NCI-H1048 (cell line): ENCODE results near the gene SNX9.
"Not testable (repeated sequence)": the region's sequence is repeated elsewhere in the genome, so short reads cannot be mapped to it uniquely, and the experiment has no call there.

ENCODE experiments used
- DNase-seq: peaks from one replicate; lab custom pipeline; 2025; lab: John Stamatoyannopoulos, UW

The SNX9 gene

GRCh38 chr6:157823001-157823527 is at the start of gene SNX9:
TSS of gene SNX9 (plus strand) at chr6:157823246. CDS start at chr6:157823435, 189 bp downstream.
- DNase-seq = peak; percentile 52

GRCh38 chr6:157773248-157773773 is 49.7 kb upstream of the SNX9 start:
- DNase-seq = no peak

GRCh38 chr6:157774153-157775135 is 48.6 kb upstream of the SNX9 start:
- DNase-seq = no peak

- no peak for DNase-seq
Measured at GRCh38 chr6:157775376-157775775, 47.7 kb upstream of the SNX9 start.

- DNase-seq = no peak
Measured at GRCh38 chr6:157777344-157777743, 45.7 kb upstream of the SNX9 start.

- no peak for DNase-seq
Measured at GRCh38 chr6:157778719-157779118, 44.3 kb upstream of the SNX9 start.

- DNase-seq = no peak
Measured at GRCh38 chr6:157779705-157780604, 43.1 kb upstream of the SNX9 start.

GRCh38 chr6:157785636-157786035 is 37.4 kb upstream of the SNX9 start:
- no peak for DNase-seq

- no peak for DNase-seq
Measured at GRCh38 chr6:157786221-157786620, 36.8 kb upstream of the SNX9 start.

GRCh38 chr6:157787080-157787479 is 36.0 kb upstream of the SNX9 start:
- DNase-seq = no peak

GRCh38 chr6:157788180-157788579 is 34.9 kb upstream of the SNX9 start:
- no peak for DNase-seq

GRCh38 chr6:157789297-157789696 is 33.7 kb upstream of the SNX9 start:
- no peak for DNase-seq

GRCh38 chr6:157789861-157790260 is 33.2 kb upstream of the SNX9 start:
- DNase-seq = no peak

- DNase-seq = no peak
Measured at GRCh38 chr6:157790548-157791160, 32.4 kb upstream of the SNX9 start.

- DNase-seq = no peak
Measured at GRCh38 chr6:157791450-157791849, 31.6 kb upstream of the SNX9 start.

GRCh38 chr6:157792671-157793070 is 30.4 kb upstream of the SNX9 start:
- no peak for DNase-seq

- DNase-seq = not testable (repeated sequence)
Measured at GRCh38 chr6:157794012-157794411, 29.0 kb upstream of the SNX9 start.

GRCh38 chr6:157795841-157796240 is 27.2 kb upstream of the SNX9 start:
- DNase-seq = no peak

GRCh38 chr6:157798851-157799250 is 24.2 kb upstream of the SNX9 start:
- DNase-seq = no peak

GRCh38 chr6:157799561-157799960 is 23.5 kb upstream of the SNX9 start:
- DNase-seq = not testable (repeated sequence)

- DNase-seq = no peak
Measured at GRCh38 chr6:157800420-157801237, 22.4 kb upstream of the SNX9 start.
